ENCODE data around the gene AMACR. TPM values are rescaled to one million over a fixed set of nuclear protein-coding genes. Genes with fewer than 3 reads are reported as not detected.
A peak's percentile ranks its signal among the peaks of the same experiment; 100 is the strongest.

AMACR gene
- total RNA-seq, 2 donors from 2014 or later = 7.3 to 8.4 TPM

GRCh38 chr5:33973271-33973670 lies 34.6 kb downstream of the AMACR start:
- no peak for DNase-seq (ENCODE audit: low spot score)
- no peaks in the 10 kb centered on the region for H3K36me3 ChIP-seq
- H3K4me1 ChIP-seq (ENCODE audit: control insufficient read depth in 1 of 2, low read depth in 2 of 2) = peaks cover 0 to 7% of the 10 kb centered on the region in 2 donors
- H3K27ac ChIP-seq = no peak overlapping the region
- no peak overlapping the region for H3K4me3 ChIP-seq
- H3K9me3 ChIP-seq = no peaks in the 10 kb centered on the region
- no peak for TF ChIP-seq CTCF (IDR thresholded peaks at IDR 0.05)
- ATAC-seq (ENCODE audit: insufficient number of reproducible peaks, low FRiP score, low read depth) = no peak
- no peaks in the 10 kb centered on the region for H3K27me3 ChIP-seq (replicated peaks; ENCODE audit: insufficient read depth)

GRCh38 chr5:33969572-33970452 lies 38.0 kb downstream of the AMACR start:
- no peaks in the 10 kb centered on the region for H3K9me3 ChIP-seq
- H3K27me3 ChIP-seq (replicated peaks; ENCODE audit: insufficient read depth) = no peaks in the 10 kb centered on the region
- DNase-seq (ENCODE audit: low spot score) = no peak
- TF ChIP-seq CTCF (IDR thresholded peaks at IDR 0.05) = peak; percentile 71
- H3K27ac ChIP-seq = no peak overlapping the region
- ATAC-seq (ENCODE audit: insufficient number of reproducible peaks, low FRiP score, low read depth) = peak; percentile 54
- H3K36me3 ChIP-seq = no peaks in the 10 kb centered on the region
- no peak overlapping the region for H3K4me3 ChIP-seq
- H3K4me1 ChIP-seq (ENCODE audit: control insufficient read depth in 1 of 2, low read depth in 2 of 2) = no peaks in the 10 kb centered on the region

- no peaks in the 10 kb centered on the region for H3K36me3 ChIP-seq
- H3K4me1 ChIP-seq (ENCODE audit: control insufficient read depth in 1 of 2, low read depth in 2 of 2) = no peaks in the 10 kb centered on the region
- DNase-seq (ENCODE audit: low spot score) (no peak), ATAC-seq (ENCODE audit: insufficient number of reproducible peaks, low FRiP score, low read depth) (no peak)
- no peak for TF ChIP-seq CTCF (IDR thresholded peaks at IDR 0.05)
- H3K27ac ChIP-seq = no peak overlapping the region
- H3K4me3 ChIP-seq = no peak overlapping the region
- no peaks in the 10 kb centered on the region for H3K9me3 ChIP-seq
- H3K27me3 ChIP-seq (replicated peaks; ENCODE audit: insufficient read depth) = no peaks in the 10 kb centered on the region
Observed at GRCh38 chr5:33968211-33969005, 39.4 kb downstream of the AMACR start.

- Histone ChIP-seq H3K4me1 (ENCODE audit: control insufficient read depth in 1 of 2, low read depth in 2 of 2) (no peaks in the 10 kb centered on the region), H3K27ac (no peak overlapping the region), H3K9me3 (no peaks in the 10 kb centered on the region), H3K27me3 (replicated peaks; ENCODE audit: insufficient read depth) (no peaks in the 10 kb centered on the region), H3K36me3 (no peaks in the 10 kb centered on the region), H3K4me3 (no peak overlapping the region)
- ATAC-seq (ENCODE audit: insufficient number of reproducible peaks, low FRiP score, low read depth) = no peak
- DNase-seq (ENCODE audit: low spot score) = no peak
- TF ChIP-seq CTCF (IDR thresholded peaks at IDR 0.05) = no peak
Observed at GRCh38 chr5:33966805-33967204, 41.0 kb downstream of the AMACR start.

GRCh38 chr5:33964132-33964700 lies 43.6 kb downstream of the AMACR start:
- Histone ChIP-seq H3K9me3 (no peaks in the 10 kb centered on the region), H3K36me3 (no peaks in the 10 kb centered on the region), H3K4me1 (ENCODE audit: control insufficient read depth in 1 of 2, low read depth in 2 of 2) (no peaks in the 10 kb centered on the region), H3K27me3 (replicated peaks; ENCODE audit: insufficient read depth) (no peaks in the 10 kb centered on the region), H3K27ac (no peak overlapping the region), H3K4me3 (no peak overlapping the region)
- TF ChIP-seq CTCF (IDR thresholded peaks at IDR 0.05) = no peak
- no peak for DNase-seq (ENCODE audit: low spot score)
- ATAC-seq (ENCODE audit: insufficient number of reproducible peaks, low FRiP score, low read depth) = no peak
